ENCODE data around the gene METRNL. TPM values are rescaled to one million over a fixed set of nuclear protein-coding genes. Genes with fewer than 3 reads are reported as not detected.
"Not testable (repeated sequence)": the region's sequence is repeated elsewhere in the genome, so short reads cannot be mapped to it uniquely, and the experiment has no call there.

METRNL gene
- total and polyA plus RNA-seq, 12 donors, result 39.0 to 134 (median 70.9) TPM

DNA sequence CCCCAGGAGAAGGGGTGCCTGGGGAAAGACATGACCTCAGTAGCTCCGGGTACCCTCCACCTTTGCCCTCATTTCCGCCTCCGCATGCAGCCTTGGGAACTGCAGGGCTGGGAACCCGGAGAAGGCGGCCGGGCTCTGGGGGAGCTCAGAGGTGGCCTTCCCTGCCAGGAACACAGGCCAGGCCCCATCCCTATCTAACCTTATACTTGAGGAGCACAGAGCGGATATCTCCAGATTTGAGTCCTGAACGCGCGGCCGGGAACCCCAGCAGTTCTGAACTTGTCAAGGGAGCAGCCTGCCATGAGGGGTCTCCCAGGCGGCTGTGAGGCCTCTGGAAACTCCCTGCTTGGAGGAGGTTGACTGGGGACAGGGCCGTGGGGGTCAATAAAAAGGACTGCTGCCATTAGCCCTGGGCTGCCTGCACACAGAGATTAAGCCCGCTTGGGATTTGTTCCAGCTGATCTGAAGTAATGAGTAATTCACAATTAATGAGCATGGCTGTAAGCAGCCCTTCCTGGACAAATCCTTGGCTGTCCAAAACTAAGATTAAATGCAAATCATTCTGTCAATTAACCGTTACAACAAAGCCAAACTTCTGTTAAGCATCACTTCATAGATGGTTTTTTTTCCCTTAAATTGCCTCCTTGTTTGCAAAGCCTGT, 26.3 kb upstream of the METRNL start:
- peaks cover 0 to 4% (median 0%) of the 10 kb centered on the region in 9 donors for H3K36me3 ChIP-seq
- peaks cover 4 to 64% (median 34%) of the 10 kb centered on the region in 9 donors for H3K4me1 ChIP-seq
- TF ChIP-seq, protein P1, sequence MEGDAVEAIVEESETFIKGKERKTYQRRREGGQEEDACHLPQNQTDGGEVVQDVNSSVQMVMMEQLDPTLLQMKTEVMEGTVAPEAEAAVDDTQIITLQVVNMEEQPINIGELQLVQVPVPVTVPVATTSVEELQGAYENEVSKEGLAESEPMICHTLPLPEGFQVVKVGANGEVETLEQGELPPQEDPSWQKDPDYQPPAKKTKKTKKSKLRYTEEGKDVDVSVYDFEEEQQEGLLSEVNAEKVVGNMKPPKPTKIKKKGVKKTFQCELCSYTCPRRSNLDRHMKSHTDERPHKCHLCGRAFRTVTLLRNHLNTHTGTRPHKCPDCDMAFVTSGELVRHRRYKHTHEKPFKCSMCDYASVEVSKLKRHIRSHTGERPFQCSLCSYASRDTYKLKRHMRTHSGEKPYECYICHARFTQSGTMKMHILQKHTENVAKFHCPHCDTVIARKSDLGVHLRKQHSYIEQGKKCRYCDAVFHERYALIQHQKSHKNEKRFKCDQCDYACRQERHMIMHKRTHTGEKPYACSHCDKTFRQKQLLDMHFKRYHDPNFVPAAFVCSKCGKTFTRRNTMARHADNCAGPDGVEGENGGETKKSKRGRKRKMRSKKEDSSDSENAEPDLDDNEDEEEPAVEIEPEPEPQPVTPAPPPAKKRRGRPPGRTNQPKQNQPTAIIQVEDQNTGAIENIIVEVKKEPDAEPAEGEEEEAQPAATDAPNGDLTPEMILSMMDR (IDR thresholded peaks at IDR 0.05), result no peak
- intact Hi-C loops (cut with DNase I), result loop anchor here in 1 of 10 donors (10.0 kb wide), 1 partner anchor 268 kb away; no protein-coding TSS in a partner anchor
- ATAC-seq (no peak), DNase-seq (no peak)
- H3K27me3 ChIP-seq, result no peaks in the 10 kb centered on the region
- WGBS, 2 donors, result 68 to 73% methylated on average over 15 of the region's 15 CpGs
- no peak overlapping the region for H3K4me3 ChIP-seq
- peak overlapping the region in 9 of 10 donors; percentile 7 to 87 (median 63) for H3K27ac ChIP-seq
- no peaks in the 10 kb centered on the region for H3K9me3 ChIP-seq

DNA sequence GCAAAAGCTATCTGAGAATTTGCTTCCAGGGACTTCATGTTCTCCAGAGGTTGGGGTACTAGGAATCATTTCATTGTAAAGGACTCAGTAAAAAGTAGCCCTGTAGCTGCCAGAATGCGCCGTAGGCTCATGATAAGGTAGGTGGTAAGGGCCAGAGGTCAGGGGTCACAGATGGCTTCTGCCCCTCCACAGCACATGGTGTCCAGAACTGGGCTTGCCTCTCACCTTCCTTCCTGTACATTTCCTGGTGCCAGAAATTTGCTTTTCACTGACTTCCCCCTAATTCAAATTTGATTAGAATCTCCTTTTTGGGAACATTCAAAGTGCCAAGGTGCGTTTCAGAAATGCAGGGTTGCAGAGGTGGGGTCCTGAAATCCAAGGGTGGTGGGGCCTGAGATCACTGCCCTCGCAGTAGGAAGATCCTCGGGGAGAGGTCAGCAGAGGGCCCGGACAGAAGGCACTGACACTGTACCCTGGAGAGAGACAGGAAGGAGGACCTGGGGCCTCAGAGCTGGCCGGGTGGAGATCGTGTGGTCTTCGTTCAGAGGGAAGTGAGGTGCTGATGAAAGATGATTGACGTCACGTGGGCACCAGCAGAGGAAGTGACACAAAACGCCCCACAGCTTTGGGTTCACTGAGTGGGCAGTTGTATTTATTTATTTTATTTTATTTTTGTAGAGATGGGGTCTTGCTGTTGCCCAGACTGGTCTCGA, 25.5 kb upstream of the METRNL start:
- Histone ChIP-seq H3K4me3 (no peak overlapping the region), H3K4me1 (peaks cover 4 to 59% (median 34%) of the 10 kb centered on the region in 9 donors), H3K27ac (peak overlapping the region in 8 of 10 donors; percentile 7 to 87 (median 66)), H3K36me3 (no peaks in the 10 kb centered on the region), H3K27me3 (no peaks in the 10 kb centered on the region), H3K9me3 (no peaks in the 10 kb centered on the region)
- no peak for DNase-seq
- WGBS, 2 donors, result 72 to 74% methylated on average over 13 of the region's 13 CpGs
- intact Hi-C loops (cut with DNase I), result loop anchor here in 1 of 10 donors (10.0 kb wide), 1 partner anchor 269 kb away; no protein-coding TSS in a partner anchor
- TF ChIP-seq, protein P1 (IDR thresholded peaks at IDR 0.05), result peak in 1 of 9 donors; percentile 5
- ATAC-seq, result no peak

DNA sequence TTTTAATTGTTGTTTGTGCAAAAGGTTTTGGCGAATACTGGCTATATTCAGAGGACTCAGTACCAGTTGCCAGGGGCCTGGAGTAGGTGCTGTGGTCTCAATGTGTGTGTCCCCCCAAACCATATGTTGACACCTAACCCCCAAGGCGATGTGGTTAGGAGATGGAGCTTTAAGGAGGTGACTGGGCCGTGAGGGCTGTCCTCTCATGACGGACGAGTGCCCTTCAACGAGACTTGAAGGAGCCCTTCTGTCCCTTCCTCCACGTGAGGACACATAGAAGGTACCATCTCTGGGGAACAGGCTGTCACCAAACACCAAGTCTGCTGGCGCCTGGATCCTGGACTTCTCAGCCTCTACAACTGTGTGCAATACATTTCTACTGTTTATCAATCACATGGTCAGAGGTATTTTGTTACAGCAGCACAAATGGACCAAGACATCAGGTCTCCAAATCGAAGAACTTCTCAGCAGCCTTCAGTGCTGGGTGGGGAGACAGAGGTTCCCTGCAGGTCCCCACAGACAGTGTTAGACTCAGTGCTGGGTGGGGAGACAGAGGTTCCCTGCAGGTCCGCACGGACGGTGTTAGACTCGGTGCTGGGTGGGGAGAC, 24.8 kb upstream of the METRNL start:
- Histone ChIP-seq H3K9me3 (no peaks in the 10 kb centered on the region), H3K4me3 (no peak overlapping the region), H3K36me3 (no peaks in the 10 kb centered on the region), H3K4me1 (peaks cover 4 to 59% (median 34%) of the 10 kb centered on the region in 9 donors), H3K27ac (peak overlapping the region in 5 of 10 donors; percentile 5 to 87 (median 46)), H3K27me3 (no peaks in the 10 kb centered on the region)
- WGBS, 2 donors, result 93 to 96% methylated on average over 13 of the region's 13 CpGs
- TF ChIP-seq, protein P1 (IDR thresholded peaks at IDR 0.05), result no peak
- ATAC-seq (no peak), DNase-seq (no peak)
- intact Hi-C loops (cut with DNase I), result loop anchor here in 1 of 10 donors (10.0 kb wide), 1 partner anchor 270 kb away; no protein-coding TSS in a partner anchor

DNA sequence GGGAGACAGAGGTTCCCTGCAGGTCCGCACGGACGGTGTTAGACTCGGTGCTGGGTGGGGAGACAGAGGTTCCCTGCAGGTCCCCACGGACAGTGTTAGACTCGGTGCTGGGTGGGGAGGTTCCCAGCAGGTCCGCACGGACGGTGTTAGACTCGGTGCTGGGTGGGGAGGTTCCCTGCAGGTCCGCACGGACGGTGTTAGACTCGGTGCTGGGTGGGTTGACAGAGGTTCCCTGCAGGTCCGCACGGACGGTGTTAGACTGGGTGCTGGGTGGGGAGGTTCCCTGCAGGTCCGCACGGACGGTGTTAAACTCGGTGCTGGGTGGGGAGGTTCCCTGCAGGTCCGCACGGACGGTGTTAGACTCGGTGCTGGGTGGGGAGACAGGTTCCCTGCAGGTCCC, 24.2 kb upstream of the METRNL start:
- intact Hi-C loops (cut with DNase I), result loop anchor here in 1 of 10 donors (10.0 kb wide), 1 partner anchor 270 kb away; no protein-coding TSS in a partner anchor
- H3K4me1 ChIP-seq, result peaks cover 4 to 59% (median 34%) of the 10 kb centered on the region in 9 donors
- 92 to 94% methylated on average over 25 of the region's 25 CpGs for WGBS, 2 donors
- H3K36me3 ChIP-seq, ATAC-seq, H3K9me3 ChIP-seq, H3K27ac ChIP-seq, DNase-seq, H3K27me3 ChIP-seq, H3K4me3 ChIP-seq: not testable (repeated sequence)

Measured in heart right ventricle (tissue), 16 donors.